ENCODE measurements around the gene STK11IP. TPM values are rescaled to one million over a fixed set of nuclear protein-coding genes. Genes with fewer than 3 reads are reported as not detected.

Gene STK11IP
- total RNA-seq, 1 experiment from 2014 or later = 35.6 TPM

GRCh38 chr2:219622472-219622871 is 24.8 kb downstream of the STK11IP start:
- Histone ChIP-seq H3K9me3 (ENCODE audit: low read depth, low read length, poor library complexity, severe bottlenecking) (no peaks in the 10 kb centered on the region), H3K36me3 (ENCODE audit: insufficient read depth, low read length, poor library complexity, severe bottlenecking) (no peaks in the 10 kb centered on the region), H3K4me3 (ENCODE audit: low read depth, low read length, poor library complexity, severe bottlenecking) (no peak overlapping the region), H3K27ac (ENCODE audit: low read depth, low read length, poor library complexity, severe bottlenecking) (no peak overlapping the region), H3K4me1 (ENCODE audit: insufficient read depth, low read length, poor library complexity, severe bottlenecking) (no peaks in the 10 kb centered on the region), H3K27me3 (replicated peaks; ENCODE audit: insufficient read depth, low read depth, low read length, poor library complexity) (peaks cover 2% of the 10 kb centered on the region)
- DNase-seq (ENCODE audit: low spot score) = no peak
- intact Hi-C loops (cut with micrococcal nuclease; ENCODE audit: unreplicated experiment) = no loop called here
- TF ChIP-seq, protein P1, sequence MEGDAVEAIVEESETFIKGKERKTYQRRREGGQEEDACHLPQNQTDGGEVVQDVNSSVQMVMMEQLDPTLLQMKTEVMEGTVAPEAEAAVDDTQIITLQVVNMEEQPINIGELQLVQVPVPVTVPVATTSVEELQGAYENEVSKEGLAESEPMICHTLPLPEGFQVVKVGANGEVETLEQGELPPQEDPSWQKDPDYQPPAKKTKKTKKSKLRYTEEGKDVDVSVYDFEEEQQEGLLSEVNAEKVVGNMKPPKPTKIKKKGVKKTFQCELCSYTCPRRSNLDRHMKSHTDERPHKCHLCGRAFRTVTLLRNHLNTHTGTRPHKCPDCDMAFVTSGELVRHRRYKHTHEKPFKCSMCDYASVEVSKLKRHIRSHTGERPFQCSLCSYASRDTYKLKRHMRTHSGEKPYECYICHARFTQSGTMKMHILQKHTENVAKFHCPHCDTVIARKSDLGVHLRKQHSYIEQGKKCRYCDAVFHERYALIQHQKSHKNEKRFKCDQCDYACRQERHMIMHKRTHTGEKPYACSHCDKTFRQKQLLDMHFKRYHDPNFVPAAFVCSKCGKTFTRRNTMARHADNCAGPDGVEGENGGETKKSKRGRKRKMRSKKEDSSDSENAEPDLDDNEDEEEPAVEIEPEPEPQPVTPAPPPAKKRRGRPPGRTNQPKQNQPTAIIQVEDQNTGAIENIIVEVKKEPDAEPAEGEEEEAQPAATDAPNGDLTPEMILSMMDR (conservative IDR thresholded peaks at IDR 0.05; ENCODE audit: low read depth, low read length) = no peak
- TF ChIP-seq EZH2 (IDR thresholded peaks at IDR 0.05; ENCODE audit: borderline replicate concordance, low read depth, low read length, poor library complexity, severe bottlenecking) = no peak
- no TSS peak for BruUV-seq (replicated peaks)
- ChIA-PET POLR2A (ENCODE audit: low non-redundant PET) (no interaction called here), CTCF (interaction anchor here (0.6 kb wide), 1 partner anchor 52 kb away, joined by 3 read pairs; no protein-coding TSS in a partner anchor)

DNA sequence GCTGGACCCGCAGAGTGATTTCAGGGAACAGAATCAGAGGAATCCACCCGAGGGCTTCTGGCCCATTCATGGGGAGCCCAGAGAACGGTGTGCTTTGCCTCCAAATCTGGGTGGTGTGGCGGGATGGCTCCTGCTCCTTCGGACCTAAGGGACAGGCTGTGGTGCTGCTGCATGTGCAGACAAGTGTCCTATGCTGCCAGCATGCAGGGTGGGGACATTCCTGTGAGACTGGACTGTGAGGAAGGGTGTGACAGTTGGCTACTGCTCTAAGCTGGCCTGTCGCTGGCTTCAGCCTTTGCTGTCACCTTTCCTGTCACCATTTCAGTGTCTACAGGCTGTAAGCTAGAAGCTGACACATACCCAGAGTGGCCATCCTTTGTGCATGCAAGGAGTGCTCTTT is 26.9 kb downstream of the STK11IP start:
- Histone ChIP-seq H3K4me3 (ENCODE audit: low read depth, low read length, poor library complexity, severe bottlenecking) (no peak overlapping the region), H3K4me1 (ENCODE audit: insufficient read depth, low read length, poor library complexity, severe bottlenecking) (no peaks in the 10 kb centered on the region), H3K27me3 (replicated peaks; ENCODE audit: insufficient read depth, low read depth, low read length, poor library complexity) (peaks cover 2% of the 10 kb centered on the region), H3K36me3 (ENCODE audit: insufficient read depth, low read length, poor library complexity, severe bottlenecking) (no peaks in the 10 kb centered on the region), H3K27ac (ENCODE audit: low read depth, low read length, poor library complexity, severe bottlenecking) (no peak overlapping the region), H3K9me3 (ENCODE audit: low read depth, low read length, poor library complexity, severe bottlenecking) (no peaks in the 10 kb centered on the region)
- CTCF ChIA-PET = no interaction called here
- no peak for TF ChIP-seq EZH2 (IDR thresholded peaks at IDR 0.05; ENCODE audit: borderline replicate concordance, low read depth, low read length, poor library complexity, severe bottlenecking)
- TF ChIP-seq, protein P1 (conservative IDR thresholded peaks at IDR 0.05; ENCODE audit: low read depth, low read length) = no peak
- intact Hi-C loops (cut with micrococcal nuclease; ENCODE audit: unreplicated experiment) = no loop called here
- POLR2A ChIA-PET (ENCODE audit: low non-redundant PET) = no interaction called here
- DNase-seq (ENCODE audit: low spot score) = no peak
- no TSS peak for BruUV-seq (replicated peaks)

DNA sequence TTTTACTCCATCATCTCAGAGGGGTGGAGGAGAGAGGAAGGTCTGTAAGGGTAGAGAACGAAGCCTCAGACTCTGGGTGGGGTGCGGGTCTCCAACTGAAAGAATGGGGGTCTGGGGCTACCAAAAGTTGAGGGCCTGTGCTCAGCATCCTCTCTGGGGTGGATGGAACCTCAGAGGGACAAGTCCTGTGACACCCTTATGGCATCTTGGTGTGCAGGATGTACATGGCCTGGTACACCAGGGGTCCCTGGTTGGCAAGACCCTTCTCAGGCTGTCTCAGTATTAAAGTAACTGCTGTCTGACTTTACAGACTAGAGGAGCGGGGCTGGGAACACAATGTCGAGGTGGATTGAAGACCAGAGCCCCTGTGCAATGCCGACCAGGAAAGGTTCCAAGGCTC is 27.5 kb downstream of the STK11IP start:
- Histone ChIP-seq H3K4me3 (ENCODE audit: low read depth, low read length, poor library complexity, severe bottlenecking) (no peak overlapping the region), H3K27me3 (replicated peaks; ENCODE audit: insufficient read depth, low read depth, low read length, poor library complexity) (peaks cover 2% of the 10 kb centered on the region), H3K4me1 (ENCODE audit: insufficient read depth, low read length, poor library complexity, severe bottlenecking) (no peaks in the 10 kb centered on the region), H3K27ac (ENCODE audit: low read depth, low read length, poor library complexity, severe bottlenecking) (no peak overlapping the region), H3K9me3 (ENCODE audit: low read depth, low read length, poor library complexity, severe bottlenecking) (no peaks in the 10 kb centered on the region), H3K36me3 (ENCODE audit: insufficient read depth, low read length, poor library complexity, severe bottlenecking) (no peaks in the 10 kb centered on the region)
- intact Hi-C loops (cut with micrococcal nuclease; ENCODE audit: unreplicated experiment) = no loop called here
- POLR2A ChIA-PET (ENCODE audit: low non-redundant PET) = no interaction called here
- BruUV-seq (replicated peaks) = no TSS peak
- TF ChIP-seq, protein P1 (conservative IDR thresholded peaks at IDR 0.05; ENCODE audit: low read depth, low read length) = no peak
- TF ChIP-seq EZH2 (IDR thresholded peaks at IDR 0.05; ENCODE audit: borderline replicate concordance, low read depth, low read length, poor library complexity, severe bottlenecking) = no peak
- DNase-seq (ENCODE audit: low spot score) = no peak
- CTCF ChIA-PET = no interaction called here
